ENCODE data around the gene EWSR1.
A peak's percentile ranks its signal among the peaks of the same experiment; 100 is the strongest.
"Not testable (repeated sequence)": the region's sequence is repeated elsewhere in the genome, so short reads cannot be mapped to it uniquely, and the experiment has no call there.

EWSR1 gene

GRCh38 chr22:29341056-29341848 lies 73.2 kb downstream of the EWSR1 start:
- no peak for DNase-seq

GRCh38 chr22:29341849-29342127 lies 73.7 kb downstream of the EWSR1 start:
- DNase-seq, result no peak

GRCh38 chr22:29342177-29342576 lies 74.1 kb downstream of the EWSR1 start:
- DNase-seq, result no peak

GRCh38 chr22:29342577-29343312 lies 74.7 kb downstream of the EWSR1 start:
- no peak for DNase-seq

GRCh38 chr22:29343313-29343805 lies 75.3 kb downstream of the EWSR1 start:
- peak; percentile 24 for DNase-seq

GRCh38 chr22:29344137-29344536 lies 76.1 kb downstream of the EWSR1 start:
- DNase-seq, result no peak

GRCh38 chr22:29344889-29345288 lies 76.8 kb downstream of the EWSR1 start:
- not testable (repeated sequence) for DNase-seq

GRCh38 chr22:29345932-29346331 lies 77.9 kb downstream of the EWSR1 start:
- no peak for DNase-seq

GRCh38 chr22:29346659-29347058 lies 78.6 kb downstream of the EWSR1 start:
- no peak for DNase-seq

GRCh38 chr22:29348041-29348440 lies 80.0 kb downstream of the EWSR1 start:
- no peak for DNase-seq

- no peak for DNase-seq
Measured at GRCh38 chr22:29348956-29349355, 80.9 kb downstream of the EWSR1 start.

Measured in stimulated activated CD4-positive, alpha-beta T cell treated with anti-CD3 and anti-CD28 coated beads, Interleukin-1b, Interleukin-23, amount 100 ng/mL, for 48 hours (primary cell).